Endometrial microvascular endothelial cells (primary cell): ENCODE measurements around the gene SREBF2. TPM values are rescaled to one million over a fixed set of nuclear protein-coding genes. Genes with fewer than 3 reads are reported as not detected.
"Not testable (repeated sequence)": the region's sequence is repeated elsewhere in the genome, so short reads cannot be mapped to it uniquely, and the experiment has no call there.

Experiments used
- in situ Hi-C: cut with HindIII; loops from 2 replicates; pipeline ENCODE4 v1.10.0; 2017; ENCODE audit warnings: low sequenced_read_pairs, low pct_unique_long_range_greater_than_20kb; ENCODE audit errors: inconsistent ontology term
- total RNA-seq: library from RNA; depleted of rRNA; stranded (reverse); fragments of >200 nt; gene quantifications from one replicate; pipeline ENCODE4 v1.2.3, GENCODE V29; 2015; ENCODE audit errors: inconsistent ontology term

The SREBF2 gene
- total RNA-seq, 1 donor from 2014 or later = 31.7 TPM

GRCh38 chr22:41819257-41819656, 13.6 kb upstream of the SREBF2 start:
- in situ Hi-C loops = no loop called here

GRCh38 chr22:41820447-41820846, 12.5 kb upstream of the SREBF2 start:
- in situ Hi-C loops = no loop called here

GRCh38 chr22:41821471-41822316, 11.2 kb upstream of the SREBF2 start:
- in situ Hi-C loops = no loop called here

- in situ Hi-C loops = no loop called here
Observed at GRCh38 chr22:41822317-41823057, 10.4 kb upstream of the SREBF2 start.

GRCh38 chr22:41823797-41824196, 9.1 kb upstream of the SREBF2 start:
- in situ Hi-C loops = no loop called here

- in situ Hi-C loops = no loop called here
Observed at GRCh38 chr22:41825376-41825775, 7.5 kb upstream of the SREBF2 start.

GRCh38 chr22:41826021-41826420, 6.9 kb upstream of the SREBF2 start:
- in situ Hi-C loops = no loop called here

GRCh38 chr22:41826430-41827383, 6.2 kb upstream of the SREBF2 start:
- in situ Hi-C loops = no loop called here

GRCh38 chr22:41827671-41828070, 5.2 kb upstream of the SREBF2 start:
- in situ Hi-C loops = no loop called here

GRCh38 chr22:41828516-41828915, 4.4 kb upstream of the SREBF2 start:
- in situ Hi-C loops = no loop called here

- in situ Hi-C loops = no loop called here
Observed at GRCh38 chr22:41830174-41830573, 2.7 kb upstream of the SREBF2 start.

GRCh38 chr22:41831383-41831782, 1.5 kb upstream of the SREBF2 start:
- in situ Hi-C loops = no loop called here

GRCh38 chr22:41831828-41832552, 915 bp upstream of the SREBF2 start:
- in situ Hi-C loops = no loop called here

- in situ Hi-C loops = no loop called here
Observed at GRCh38 chr22:41833369-41834004, 582 bp downstream of the SREBF2 start.

- in situ Hi-C loops = no loop called here
Observed at GRCh38 chr22:41834005-41834944, 1.4 kb downstream of the SREBF2 start.

GRCh38 chr22:41835462-41835861, 2.6 kb downstream of the SREBF2 start:
- in situ Hi-C loops = not testable (repeated sequence)

GRCh38 chr22:41836551-41836950, 3.6 kb downstream of the SREBF2 start:
- in situ Hi-C loops = no loop called here
